ENCODE data around the gene DZIP1.

The DZIP1 gene

GRCh38 chr13:95596701-95597100 is 47.8 kb downstream of the DZIP1 start:
- DNase-seq (ENCODE audit: low read depth) = no peak
- TF ChIP-seq CTCF (IDR thresholded peaks at IDR 0.05; ENCODE audit: low read depth, low read length, missing control alignments) = no peak
- in situ Hi-C loops (cut with HindIII; ENCODE audit: low sequenced_read_pairs) = no loop called here
- H3K4me3 ChIP-seq (ENCODE audit: low read depth, low read length) = no peak overlapping the region

DNA sequence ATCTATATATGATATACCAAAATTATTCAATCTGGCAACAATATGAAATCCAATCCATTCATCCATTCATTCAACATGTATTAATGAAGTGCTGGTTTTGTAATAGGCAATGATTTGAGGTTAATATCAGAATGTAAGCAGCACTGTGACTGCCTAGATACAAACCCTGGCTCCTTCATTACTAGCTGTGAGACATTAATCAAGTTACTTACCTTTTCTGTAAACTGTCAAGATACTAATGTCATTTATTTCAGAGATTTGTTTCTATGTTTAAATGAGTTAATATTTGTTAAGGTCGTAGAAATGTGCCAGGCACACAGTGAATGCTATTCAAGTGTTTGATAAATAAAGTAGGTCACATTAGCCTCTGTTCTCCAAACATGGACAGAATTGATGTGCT is 51.0 kb downstream of the DZIP1 start:
- in situ Hi-C loops (cut with HindIII; ENCODE audit: low sequenced_read_pairs) = no loop called here
- no peak overlapping the region for H3K4me3 ChIP-seq (ENCODE audit: low read depth, low read length)
- no peak for TF ChIP-seq CTCF (IDR thresholded peaks at IDR 0.05; ENCODE audit: low read depth, low read length, missing control alignments)
- DNase-seq (ENCODE audit: low read depth) = no peak

DNA sequence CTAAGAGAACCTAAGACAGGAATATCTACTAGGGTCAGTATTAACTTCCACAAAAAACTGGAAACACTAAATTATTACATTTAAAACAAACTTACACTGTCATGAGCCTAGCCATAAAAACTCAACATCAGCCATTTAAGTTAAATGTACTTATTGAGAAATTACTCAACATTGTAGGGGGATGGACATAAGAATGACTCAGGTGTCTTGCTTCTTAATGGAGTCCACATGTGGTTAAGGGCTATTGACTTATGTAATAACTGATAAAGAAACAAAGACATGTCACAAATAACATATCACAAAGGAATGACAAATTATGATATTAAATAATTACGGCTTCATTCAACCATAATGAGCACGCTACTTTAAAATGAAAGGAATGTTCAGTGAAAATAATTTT is 55.8 kb downstream of the DZIP1 start:
- in situ Hi-C loops (cut with HindIII; ENCODE audit: low sequenced_read_pairs) = no loop called here
- no peak overlapping the region for H3K4me3 ChIP-seq (ENCODE audit: low read depth, low read length)
- DNase-seq (ENCODE audit: low read depth) = no peak
- no peak for TF ChIP-seq CTCF (IDR thresholded peaks at IDR 0.05; ENCODE audit: low read depth, low read length, missing control alignments)

DNA sequence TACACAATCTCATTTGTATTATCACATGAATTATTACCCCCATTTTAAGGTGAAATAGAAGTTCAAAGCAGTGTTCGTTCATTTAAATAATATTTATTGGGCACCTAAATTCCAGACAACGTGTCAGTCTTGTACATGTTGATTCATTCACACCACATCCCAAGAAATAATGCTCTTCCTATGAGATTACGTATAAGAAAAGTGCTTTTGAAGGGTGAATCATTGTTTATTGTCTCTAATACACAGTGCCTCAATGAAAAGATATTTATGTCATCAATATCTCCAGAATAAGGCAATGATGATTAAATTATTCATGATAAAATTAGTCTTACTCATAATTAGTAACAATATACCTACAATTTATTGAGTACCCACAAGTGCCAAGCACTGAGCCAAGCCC is 56.4 kb downstream of the DZIP1 start:
- TF ChIP-seq CTCF (IDR thresholded peaks at IDR 0.05; ENCODE audit: low read depth, low read length, missing control alignments) = no peak
- in situ Hi-C loops (cut with HindIII; ENCODE audit: low sequenced_read_pairs) = no loop called here
- DNase-seq (ENCODE audit: low read depth) = no peak
- H3K4me3 ChIP-seq (ENCODE audit: low read depth, low read length) = no peak overlapping the region

DNA sequence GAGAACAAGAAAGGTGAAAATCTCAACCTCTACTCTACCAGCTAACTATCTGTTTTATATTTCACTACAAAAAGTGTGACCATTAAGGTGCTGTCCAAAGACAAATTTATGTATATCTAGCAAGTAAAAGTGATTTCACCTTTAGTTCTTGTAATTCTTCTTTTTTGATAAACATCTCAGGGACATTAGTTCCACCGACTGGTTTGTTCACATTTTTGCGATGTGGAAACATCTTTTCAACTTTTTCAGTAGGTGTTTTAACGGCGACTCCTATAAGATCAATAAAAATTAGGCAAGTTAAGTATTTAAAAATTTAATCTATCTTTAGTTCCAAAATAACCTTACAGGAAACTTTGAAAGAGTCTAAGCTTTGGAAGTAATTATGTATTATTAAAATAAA is 58.6 kb downstream of the DZIP1 start:
- in situ Hi-C loops (cut with HindIII; ENCODE audit: low sequenced_read_pairs) = no loop called here
- no peak for DNase-seq (ENCODE audit: low read depth)
- TF ChIP-seq CTCF (IDR thresholded peaks at IDR 0.05; ENCODE audit: low read depth, low read length, missing control alignments) = no peak
- no peak overlapping the region for H3K4me3 ChIP-seq (ENCODE audit: low read depth, low read length)

- in situ Hi-C loops (cut with HindIII; ENCODE audit: low sequenced_read_pairs) = no loop called here
- TF ChIP-seq CTCF (IDR thresholded peaks at IDR 0.05; ENCODE audit: low read depth, low read length, missing control alignments) = no peak
- no peak for DNase-seq (ENCODE audit: low read depth)
- H3K4me3 ChIP-seq (ENCODE audit: low read depth, low read length) = no peak overlapping the region
Measured at GRCh38 chr13:95579303-95579702, 65.2 kb downstream of the DZIP1 start.

- in situ Hi-C loops (cut with HindIII; ENCODE audit: low sequenced_read_pairs) = no loop called here
- DNase-seq (ENCODE audit: low read depth) = no peak
- no peak for TF ChIP-seq CTCF (IDR thresholded peaks at IDR 0.05; ENCODE audit: low read depth, low read length, missing control alignments)
- no peak overlapping the region for H3K4me3 ChIP-seq (ENCODE audit: low read depth, low read length)
Measured at GRCh38 chr13:95573221-95573620, 71.3 kb downstream of the DZIP1 start.
